Stimulated activated CD4-positive, alpha-beta T cell treated with anti-CD3 and anti-CD28 coated beads, Interleukin-4, amount 100 ng/mL, for 24 hours (primary cell): ENCODE results near the gene SEMA7A.

Experiments used
- DNase-seq: peaks from one replicate; pipeline ENCODE4 v3.0.0-alpha.2; 2020

Gene SEMA7A

GRCh38 chr15:74428970-74429780 lies 4.6 kb downstream of the SEMA7A start:
- DNase-seq = no peak

GRCh38 chr15:74428442-74428787 lies 5.3 kb downstream of the SEMA7A start:
- DNase-seq = no peak

DNA sequence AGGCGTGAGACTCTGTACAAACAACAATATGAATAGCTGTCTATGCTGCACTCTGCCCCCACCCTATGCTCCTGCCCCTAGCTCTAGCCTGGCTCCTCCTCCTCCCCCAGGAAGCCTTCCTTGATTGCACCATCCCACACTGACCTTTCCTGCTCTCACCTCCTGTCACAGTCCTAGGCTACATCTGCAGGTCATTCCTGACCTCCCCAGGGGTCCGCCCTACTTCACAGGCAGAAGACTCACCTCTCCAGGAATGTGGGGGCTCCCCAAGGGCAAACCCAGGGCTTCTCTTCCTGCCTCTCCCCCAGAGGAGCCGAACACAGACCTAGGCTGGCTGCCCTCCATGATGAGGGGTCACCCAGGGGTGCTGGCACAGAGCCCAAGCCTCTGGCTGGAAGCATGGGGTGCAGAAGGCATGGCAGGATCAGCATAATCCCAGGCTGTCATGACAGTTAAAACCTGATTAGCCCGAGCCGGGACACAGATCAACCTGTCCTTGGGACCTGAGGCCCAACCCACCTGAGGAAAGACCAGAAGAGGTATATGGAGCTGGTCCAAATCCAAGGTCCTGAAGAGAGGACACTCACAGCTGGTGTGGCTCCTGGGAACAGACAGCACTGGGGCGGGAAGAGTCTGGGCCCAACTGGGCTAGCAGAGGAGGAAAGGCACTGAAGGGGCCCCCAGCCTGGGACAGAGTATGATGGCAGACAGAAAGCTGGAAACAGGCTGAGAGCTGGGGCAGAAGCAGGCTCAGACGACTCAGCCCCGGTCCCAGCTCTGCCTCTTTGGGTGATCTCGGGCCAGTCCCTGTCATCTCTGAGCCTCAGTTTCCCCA lies 5.9 kb downstream of the SEMA7A start:
- no peak for DNase-seq

DNA sequence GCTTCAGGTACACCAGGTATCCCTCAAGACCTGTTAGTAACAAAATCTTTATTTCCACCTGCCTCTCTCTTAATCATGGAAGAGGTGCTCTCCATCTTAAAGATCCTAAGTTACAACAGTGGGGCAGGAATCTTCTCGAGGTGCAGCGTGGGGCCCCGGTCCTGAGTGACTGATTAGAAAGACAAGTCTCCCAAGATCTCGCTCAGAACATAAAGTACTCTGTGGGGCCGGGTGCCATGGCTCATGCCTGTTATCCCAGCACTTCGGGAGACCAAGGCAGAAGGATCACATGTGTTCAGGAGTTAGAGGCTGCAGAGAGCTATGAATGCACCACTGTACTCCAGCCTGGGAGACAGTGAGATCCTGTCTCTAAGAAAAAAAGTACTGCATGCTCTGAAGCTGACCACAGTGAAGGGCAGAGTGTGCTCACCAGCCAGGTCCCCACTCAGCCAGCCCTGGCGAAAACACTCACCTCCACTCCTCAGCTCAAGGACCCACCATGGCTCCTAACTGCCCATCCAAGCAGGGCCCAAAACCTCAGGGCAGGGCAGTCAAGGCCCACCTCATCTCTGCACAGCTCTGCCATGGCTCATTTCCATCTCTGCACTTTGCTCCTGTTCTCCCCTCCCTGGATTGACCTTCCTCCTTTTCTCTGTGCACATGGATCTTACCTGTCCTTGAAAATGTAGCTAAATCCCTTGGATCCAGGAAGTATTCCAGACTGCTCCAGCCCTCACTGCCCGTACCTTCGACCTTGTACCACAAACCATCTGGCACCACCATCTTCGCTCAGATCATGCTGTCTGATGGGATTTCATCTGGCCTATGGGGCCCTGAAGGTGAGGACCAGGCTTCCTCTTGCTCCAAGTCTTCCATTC lies 7.1 kb downstream of the SEMA7A start:
- no peak for DNase-seq

DNA sequence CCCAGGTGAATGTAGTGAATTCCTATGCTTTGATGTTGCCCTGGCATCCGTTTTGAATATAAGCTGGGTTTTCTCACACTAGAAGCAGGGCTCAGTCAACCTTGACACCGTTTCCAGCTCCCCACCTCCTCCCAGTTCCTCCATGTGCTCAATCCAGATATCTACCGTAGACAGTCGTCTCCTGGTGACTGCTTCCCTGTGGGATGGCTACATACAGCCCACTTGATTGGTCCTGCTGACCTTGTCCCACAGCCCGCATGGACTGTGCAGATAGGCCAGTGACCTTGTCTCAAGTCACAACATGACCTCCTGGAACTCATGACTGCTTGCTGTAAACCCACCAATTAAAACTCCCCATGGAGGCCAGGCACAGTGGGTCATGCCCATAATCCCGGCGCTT lies 8.1 kb downstream of the SEMA7A start:
- DNase-seq = no peak

- no peak for DNase-seq
Measured at GRCh38 chr15:74424901-74425528, 8.7 kb downstream of the SEMA7A start.

DNA sequence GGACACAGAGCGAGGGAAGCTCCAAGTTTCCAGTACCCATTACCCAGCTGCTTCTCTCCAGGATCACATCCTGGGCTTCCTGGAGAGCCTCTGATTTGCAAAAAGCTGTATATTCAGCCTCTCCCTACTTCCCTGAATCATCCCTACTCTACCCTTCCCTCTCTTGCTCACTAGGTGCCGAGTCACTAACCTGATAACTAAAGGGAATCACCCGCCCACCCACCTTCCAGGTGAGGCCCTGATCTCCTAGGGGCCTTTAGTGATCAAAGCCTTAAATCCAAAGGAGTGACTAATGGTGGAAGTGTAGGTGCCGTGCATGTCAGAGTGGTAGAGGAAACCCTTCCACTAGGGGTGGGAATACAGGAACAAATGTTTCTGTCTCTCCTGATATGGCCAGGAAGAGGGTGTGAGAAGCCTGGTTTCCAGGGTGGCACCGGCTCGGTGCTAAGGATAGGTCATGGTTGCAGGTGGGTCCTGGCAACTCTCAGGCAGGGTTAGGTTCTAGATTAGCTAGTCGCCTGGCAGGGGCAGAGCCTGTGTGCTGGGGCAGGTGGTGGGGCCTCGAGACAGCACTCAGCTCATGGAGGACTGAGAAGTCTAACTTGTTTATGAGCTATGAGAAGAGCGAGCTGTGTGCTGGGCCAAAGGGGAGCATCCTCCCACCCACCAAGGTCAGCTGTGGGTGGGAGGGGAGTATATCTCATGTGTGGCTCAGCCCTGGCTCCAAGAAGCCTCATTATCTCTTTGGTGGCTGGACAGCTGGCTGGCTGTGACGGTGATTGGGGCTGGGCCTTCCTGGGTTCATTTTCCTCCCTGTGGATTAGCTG lies 10.1 kb downstream of the SEMA7A start:
- no peak for DNase-seq

DNA sequence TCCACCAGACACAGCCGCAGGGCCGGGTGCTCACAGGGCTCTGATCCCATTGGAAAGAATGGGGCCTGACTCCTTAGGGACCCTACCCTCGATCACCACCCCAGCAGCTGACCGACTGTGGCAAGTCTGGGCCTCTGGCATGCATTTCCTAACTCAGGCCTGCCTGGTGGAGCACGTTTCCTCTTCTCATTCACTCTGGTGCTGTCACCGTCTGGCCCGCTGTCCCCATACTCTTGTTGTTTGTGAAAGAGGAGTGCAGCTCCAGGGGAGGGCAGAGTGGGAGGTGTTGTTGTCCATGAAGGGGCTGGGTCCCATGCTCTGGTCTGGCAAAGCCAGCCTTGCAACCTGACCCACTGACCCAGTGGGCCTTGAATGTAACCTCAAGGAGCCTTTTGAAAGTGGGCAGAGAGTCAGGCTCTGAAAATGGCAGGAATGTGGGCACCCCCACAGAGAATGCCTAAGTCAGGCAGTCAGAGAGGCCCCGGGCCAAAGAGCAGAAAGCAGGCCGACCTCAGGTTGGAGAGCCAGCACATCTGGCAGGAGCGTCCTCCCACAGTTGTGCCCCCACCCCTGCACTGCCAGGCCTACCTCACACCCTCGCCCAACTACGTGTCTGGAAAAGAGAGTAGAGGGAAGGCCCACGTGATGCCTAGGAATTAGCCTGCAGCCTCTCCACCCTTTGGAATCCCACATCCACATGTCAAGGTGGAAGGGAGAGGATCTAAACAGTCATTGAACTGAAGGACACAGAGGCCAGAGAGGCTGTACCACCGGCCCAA lies 10.9 kb downstream of the SEMA7A start:
- DNase-seq = no peak

- DNase-seq = no peak
Measured at GRCh38 chr15:74422265-74422651, 11.5 kb downstream of the SEMA7A start.

- DNase-seq = no peak
Measured at GRCh38 chr15:74421302-74422245, 12.2 kb downstream of the SEMA7A start.

DNA sequence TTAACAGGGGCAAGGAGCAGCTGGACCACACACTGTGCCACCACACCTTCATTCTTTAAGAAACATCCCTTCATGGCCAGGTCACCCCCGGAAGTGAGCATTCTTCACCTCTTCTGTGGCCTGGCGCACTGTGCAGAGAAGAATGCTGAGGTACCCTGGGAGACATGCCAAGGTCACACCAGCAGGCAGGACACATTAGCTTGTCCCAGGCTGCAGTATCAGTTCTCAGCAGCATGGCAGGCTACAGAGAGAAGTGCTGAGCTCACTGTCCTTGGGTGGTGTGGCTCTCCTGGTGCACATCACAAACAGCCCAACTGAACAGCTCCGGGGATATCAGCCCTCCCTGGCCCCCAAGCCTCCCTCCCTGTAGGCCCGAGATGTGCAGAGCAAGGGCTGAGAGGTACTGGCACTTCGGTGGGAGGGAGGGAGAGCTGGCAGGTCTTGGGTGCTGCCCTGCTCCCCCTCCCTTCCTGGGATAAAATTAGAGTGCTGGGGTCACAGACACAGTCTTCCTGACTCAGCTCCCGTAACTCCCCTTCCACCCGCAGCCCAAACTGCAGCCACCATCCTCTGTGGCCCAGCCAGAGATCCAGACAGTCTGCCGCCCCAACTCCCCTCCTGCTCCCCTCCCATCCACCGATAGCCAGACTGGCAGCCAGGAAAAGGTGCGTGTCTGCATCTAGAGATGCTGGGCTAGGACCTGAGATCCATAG lies 13.4 kb downstream of the SEMA7A start:
- no peak for DNase-seq

GRCh38 chr15:74419432-74419831 lies 14.3 kb downstream of the SEMA7A start:
- DNase-seq = no peak

- DNase-seq = no peak
Measured at GRCh38 chr15:74418575-74419338, 15.0 kb downstream of the SEMA7A start.

DNA sequence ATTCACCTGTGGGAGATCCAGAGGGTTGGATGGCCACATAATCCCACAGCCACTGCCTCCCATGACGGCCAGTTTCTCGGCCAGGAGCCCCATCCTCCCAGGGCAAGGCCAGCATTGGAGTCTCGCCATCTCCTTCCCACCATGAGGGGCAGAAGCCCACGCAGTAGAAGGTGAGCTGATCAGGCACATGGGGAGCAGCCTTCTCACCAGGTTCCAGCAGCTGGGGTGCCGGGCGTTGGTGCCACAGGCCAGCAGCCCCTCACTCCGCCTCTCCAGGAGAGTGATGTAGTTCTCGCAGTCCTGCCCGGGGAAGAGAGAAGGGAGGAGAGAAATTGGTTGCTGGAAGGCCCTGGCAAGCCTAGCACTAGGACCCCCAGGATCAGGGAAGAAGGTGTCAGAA lies 16.1 kb downstream of the SEMA7A start:
- DNase-seq = no peak

- DNase-seq = no peak
Measured at GRCh38 chr15:74417225-74417624, 16.5 kb downstream of the SEMA7A start.

DNA sequence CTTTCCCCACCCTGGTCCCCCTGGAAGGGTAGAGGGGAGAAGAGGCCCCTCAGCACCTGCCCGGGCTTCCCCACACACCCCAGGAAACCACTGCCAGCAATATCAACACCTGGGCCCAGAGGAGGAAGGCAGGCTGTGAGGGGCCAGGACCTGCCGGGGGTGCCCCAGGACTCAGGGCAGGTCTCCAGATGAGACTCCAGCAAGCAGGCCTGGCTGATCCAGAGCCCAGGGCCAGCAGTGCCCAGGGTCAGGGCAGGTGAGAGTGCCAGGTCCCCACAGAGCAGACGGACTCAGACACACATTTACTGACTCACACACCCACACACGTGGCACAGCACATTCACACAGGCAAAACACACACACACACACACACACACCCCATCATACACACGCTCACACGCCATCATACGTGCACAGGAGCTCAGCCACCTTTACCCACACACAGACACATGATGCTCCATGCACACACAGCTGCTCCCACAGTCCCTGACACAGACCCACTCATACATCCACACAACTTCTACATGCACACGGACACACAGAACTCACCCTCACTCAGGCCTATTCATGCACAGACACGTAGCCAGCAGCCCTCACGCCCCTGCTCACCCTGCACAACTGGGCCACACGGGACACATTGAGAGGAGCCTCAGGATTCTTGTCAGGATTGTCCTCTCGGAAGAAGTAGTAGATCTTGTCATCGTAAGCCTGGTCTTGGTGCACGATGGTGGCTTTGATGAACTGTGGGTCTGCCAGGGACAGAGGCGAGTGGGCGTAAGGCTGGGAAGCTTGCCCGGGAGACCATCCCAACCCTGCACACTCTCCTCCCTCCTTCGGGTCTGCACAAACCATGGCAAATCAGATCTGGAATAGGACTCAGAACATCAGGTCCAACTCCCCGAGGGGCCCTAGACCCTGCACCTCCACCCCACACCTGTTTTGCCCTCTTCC lies 17.5 kb downstream of the SEMA7A start:
- no peak for DNase-seq
